Right ventricle myocardium inferior (tissue), 1 donor: Measurements from ENCODE around the gene JAK1. TPM values are rescaled to one million over a fixed set of nuclear protein-coding genes. Genes with fewer than 3 reads are reported as not detected.
"Not testable (repeated sequence)": the region's sequence is repeated elsewhere in the genome, so short reads cannot be mapped to it uniquely, and the experiment has no call there.

Source experiments
- ATAC-seq: fragments of 200-7000 bp; cut with Tn5 transposase; one replicate; pipeline ENCODE4 v1.9.1; 2020; ENCODE audit warnings: mild to moderate bottlenecking, moderate library complexity
- DNase-seq: peaks from one replicate; pipeline ENCODE4 v3.0.0; 2021; ENCODE audit errors: missing footprints
- intact Hi-C: fragments of 100-400 bp; cut with DNase I; formaldehyde crosslinking; loops from one replicate; pipeline ENCODE4 v1.11.0; 2022
- total RNA-seq: library from RNA; stranded (reverse); fragmentation: NEBNext Ultra II Directional; extraction: Animal tissue kit (Norgen Biotek cat#: 25700); gene quantifications from one replicate; pipeline ENCODE4 v1.2.1, GENCODE V29; 2021
- donor health status: DM: no; HTN: yes; CAD: no; lungs with severe emphysema.

Gene JAK1
- total RNA-seq, 1 donor from 2014 or later: 87.3 TPM

GRCh38 chr1:64933296-64934070 lies 32.9 kb downstream of the JAK1 start:
- intact Hi-C loops: loop anchor here (2.0 kb wide), 1 partner anchor 17 kb away; no protein-coding TSS in a partner anchor
- ATAC-seq (peak; percentile 84), DNase-seq (peak; percentile 61)

- DNase-seq (no peak), ATAC-seq (no peak)
- intact Hi-C loops: no loop called here
These were observed 33.4 kb downstream of the JAK1 start for GRCh38 chr1:64932962-64933295.

GRCh38 chr1:64930640-64931039 lies 35.7 kb downstream of the JAK1 start:
- DNase-seq, intact Hi-C loops, ATAC-seq: not testable (repeated sequence)

- intact Hi-C loops: no loop called here
- no peak for ATAC-seq
- DNase-seq: no peak
These were observed 37.1 kb downstream of the JAK1 start for GRCh38 chr1:64929221-64929620.

GRCh38 chr1:64928325-64928724 lies 38.0 kb downstream of the JAK1 start:
- ATAC-seq: no peak
- intact Hi-C loops: no loop called here

GRCh38 chr1:64925594-64925993 lies 40.8 kb downstream of the JAK1 start:
- ATAC-seq: no peak
- DNase-seq: no peak
- intact Hi-C loops: no loop called here

More at GRCh38 chr1:64928325-64928724, 38.0 kb downstream of the JAK1 start:
- DNase-seq: no peak

GRCh38 chr1:64923294-64923718 lies 43.0 kb downstream of the JAK1 start:
- ATAC-seq (no peak), DNase-seq (no peak)
- intact Hi-C loops: no loop called here

- ATAC-seq (no peak), DNase-seq (no peak)
- intact Hi-C loops: no loop called here
These were observed 44.0 kb downstream of the JAK1 start for GRCh38 chr1:64922336-64922735.

GRCh38 chr1:64921771-64922170 lies 44.6 kb downstream of the JAK1 start:
- DNase-seq (no peak), ATAC-seq (no peak)
- intact Hi-C loops: no loop called here

- ATAC-seq: no peak
- intact Hi-C loops: no loop called here
- no peak for DNase-seq
These were observed 45.3 kb downstream of the JAK1 start for GRCh38 chr1:64920941-64921589.

- ATAC-seq, DNase-seq, intact Hi-C loops: not testable (repeated sequence)
These were observed 47.2 kb downstream of the JAK1 start for GRCh38 chr1:64919120-64919519.

- intact Hi-C loops: no loop called here
- DNase-seq (no peak), ATAC-seq (no peak)
These were observed 48.4 kb downstream of the JAK1 start for GRCh38 chr1:64917907-64918306.

GRCh38 chr1:64917328-64917861 lies 49.0 kb downstream of the JAK1 start:
- intact Hi-C loops: no loop called here
- DNase-seq (peak; percentile 65), ATAC-seq (peak; percentile 88)

GRCh38 chr1:64915381-64916274 lies 50.7 kb downstream of the JAK1 start:
- ATAC-seq: no peak
- no peak for DNase-seq
- intact Hi-C loops: no loop called here

- intact Hi-C loops: no loop called here
- DNase-seq (no peak), ATAC-seq (no peak)
These were observed 52.9 kb downstream of the JAK1 start for GRCh38 chr1:64913361-64914015.

GRCh38 chr1:64912191-64912590 lies 54.2 kb downstream of the JAK1 start:
- no peak for ATAC-seq
- intact Hi-C loops: no loop called here
- DNase-seq: no peak

GRCh38 chr1:64911326-64911725 lies 55.0 kb downstream of the JAK1 start:
- DNase-seq: no peak
- intact Hi-C loops: no loop called here
- ATAC-seq: no peak

- DNase-seq (no peak), ATAC-seq (no peak)
- intact Hi-C loops: no loop called here
These were observed 57.3 kb downstream of the JAK1 start for GRCh38 chr1:64909031-64909430.

- ATAC-seq (no peak), DNase-seq (no peak)
- intact Hi-C loops: no loop called here
These were observed 57.8 kb downstream of the JAK1 start for GRCh38 chr1:64908575-64908974.
